ENCODE results near the gene INTS15. TPM values are rescaled to one million over a fixed set of nuclear protein-coding genes. Genes with fewer than 3 reads are reported as not detected.

The INTS15 gene
- total and polyA plus RNA-seq, 9 of the 15 experiments (the other 6 are each of a cell fraction or from before 2014, with no cell fraction given), result 0.52 to 28.9 (median 11.6) TPM

DNA sequence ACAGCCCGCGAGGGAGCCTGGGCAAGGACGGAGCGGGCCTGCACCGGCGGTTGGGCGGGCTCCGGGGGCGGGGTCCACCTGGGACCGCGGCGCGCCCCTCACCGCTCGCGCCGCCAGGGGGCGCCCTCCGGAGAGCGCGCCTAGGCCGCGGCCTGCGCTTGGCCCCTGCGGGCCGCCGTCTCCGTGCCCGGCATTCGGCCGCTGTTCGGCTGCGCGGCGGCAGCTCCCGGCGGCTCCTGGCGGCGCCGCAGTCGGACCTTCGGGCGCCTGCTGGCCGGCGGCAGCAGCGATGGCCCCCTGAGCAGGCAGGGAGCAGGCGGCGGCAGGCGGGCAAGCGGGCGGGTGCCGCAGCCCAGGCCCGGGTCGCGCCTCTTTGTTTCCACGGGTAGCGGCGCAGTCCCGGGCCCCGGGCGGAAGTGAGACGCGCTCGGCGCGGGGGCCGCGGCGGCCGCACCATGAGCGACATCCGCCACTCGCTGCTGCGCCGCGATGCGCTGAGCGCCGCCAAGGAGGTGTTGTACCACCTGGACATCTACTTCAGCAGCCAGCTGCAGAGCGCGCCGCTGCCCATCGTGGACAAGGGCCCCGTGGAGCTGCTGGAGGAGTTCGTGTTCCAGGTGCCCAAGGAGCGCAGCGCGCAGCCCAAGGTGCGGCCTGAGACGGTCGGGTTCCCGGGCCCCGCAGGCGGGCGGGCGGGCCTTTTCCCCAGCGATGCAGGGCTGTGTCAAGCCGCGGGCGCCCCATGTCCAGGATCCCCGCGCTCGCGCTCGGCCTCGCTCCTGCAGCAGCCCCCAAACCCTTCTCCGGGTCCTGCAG lies at the start of gene INTS15 (continued):
- TF ChIP-seq, protein P1, sequence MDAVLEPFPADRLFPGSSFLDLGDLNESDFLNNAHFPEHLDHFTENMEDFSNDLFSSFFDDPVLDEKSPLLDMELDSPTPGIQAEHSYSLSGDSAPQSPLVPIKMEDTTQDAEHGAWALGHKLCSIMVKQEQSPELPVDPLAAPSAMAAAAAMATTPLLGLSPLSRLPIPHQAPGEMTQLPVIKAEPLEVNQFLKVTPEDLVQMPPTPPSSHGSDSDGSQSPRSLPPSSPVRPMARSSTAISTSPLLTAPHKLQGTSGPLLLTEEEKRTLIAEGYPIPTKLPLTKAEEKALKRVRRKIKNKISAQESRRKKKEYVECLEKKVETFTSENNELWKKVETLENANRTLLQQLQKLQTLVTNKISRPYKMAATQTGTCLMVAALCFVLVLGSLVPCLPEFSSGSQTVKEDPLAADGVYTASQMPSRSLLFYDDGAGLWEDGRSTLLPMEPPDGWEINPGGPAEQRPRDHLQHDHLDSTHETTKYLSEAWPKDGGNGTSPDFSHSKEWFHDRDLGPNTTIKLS (IDR thresholded peaks at IDR 0.05; ENCODE audit: borderline replicate concordance, low read depth), result no peak
- TF ChIP-seq PHTF2 (CRISPR knock-in tag; IDR thresholded peaks at IDR 0.05), result no peak
- TF ChIP-seq GATA2 (CRISPR knock-in tag; IDR thresholded peaks at IDR 0.05), result no peak
- TF ChIP-seq CBX8 (IDR thresholded peaks at IDR 0.05; ENCODE audit: borderline replicate concordance, extremely low read depth, low read depth, low read length, poor library complexity, severe bottlenecking), result no peak
- TF ChIP-seq, protein P2, sequence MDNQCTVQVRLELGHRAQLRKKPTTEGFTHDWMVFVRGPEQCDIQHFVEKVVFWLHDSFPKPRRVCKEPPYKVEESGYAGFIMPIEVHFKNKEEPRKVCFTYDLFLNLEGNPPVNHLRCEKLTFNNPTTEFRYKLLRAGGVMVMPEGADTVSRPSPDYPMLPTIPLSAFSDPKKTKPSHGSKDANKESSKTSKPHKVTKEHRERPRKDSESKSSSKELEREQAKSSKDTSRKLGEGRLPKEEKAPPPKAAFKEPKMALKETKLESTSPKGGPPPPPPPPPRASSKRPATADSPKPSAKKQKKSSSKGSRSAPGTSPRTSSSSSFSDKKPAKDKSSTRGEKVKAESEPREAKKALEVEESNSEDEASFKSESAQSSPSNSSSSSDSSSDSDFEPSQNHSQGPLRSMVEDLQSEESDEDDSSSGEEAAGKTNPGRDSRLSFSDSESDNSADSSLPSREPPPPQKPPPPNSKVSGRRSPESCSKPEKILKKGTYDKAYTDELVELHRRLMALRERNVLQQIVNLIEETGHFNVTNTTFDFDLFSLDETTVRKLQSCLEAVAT (IDR thresholded peaks at IDR 0.05), result no peak
- TF ChIP-seq HIVEP1 (CRISPR knock-in tag; IDR thresholded peaks at IDR 0.05), result no peak
- TF ChIP-seq SMAD2 (IDR thresholded peaks at IDR 0.05; ENCODE audit: low read depth, low read length), result no peak
- TF ChIP-seq HDGF (IDR thresholded peaks at IDR 0.05), result no peak
- TF ChIP-seq, protein P3, sequence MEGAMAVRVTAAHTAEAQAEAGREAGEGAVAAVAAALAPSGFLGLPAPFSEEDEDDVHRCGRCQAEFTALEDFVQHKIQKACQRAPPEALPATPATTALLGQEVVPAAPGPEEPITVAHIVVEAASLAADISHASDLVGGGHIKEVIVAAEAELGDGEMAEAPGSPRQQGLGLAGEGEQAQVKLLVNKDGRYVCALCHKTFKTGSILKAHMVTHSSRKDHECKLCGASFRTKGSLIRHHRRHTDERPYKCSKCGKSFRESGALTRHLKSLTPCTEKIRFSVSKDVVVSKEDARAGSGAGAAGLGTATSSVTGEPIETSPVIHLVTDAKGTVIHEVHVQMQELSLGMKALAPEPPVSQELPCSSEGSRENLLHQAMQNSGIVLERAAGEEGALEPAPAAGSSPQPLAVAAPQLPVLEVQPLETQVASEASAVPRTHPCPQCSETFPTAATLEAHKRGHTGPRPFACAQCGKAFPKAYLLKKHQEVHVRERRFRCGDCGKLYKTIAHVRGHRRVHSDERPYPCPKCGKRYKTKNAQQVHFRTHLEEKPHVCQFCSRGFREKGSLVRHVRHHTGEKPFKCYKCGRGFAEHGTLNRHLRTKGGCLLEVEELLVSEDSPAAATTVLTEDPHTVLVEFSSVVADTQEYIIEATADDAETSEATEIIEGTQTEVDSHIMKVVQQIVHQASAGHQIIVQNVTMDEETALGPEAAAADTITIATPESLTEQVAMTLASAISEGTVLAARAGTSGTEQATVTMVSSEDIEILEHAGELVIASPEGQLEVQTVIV (CRISPR knock-in tag; IDR thresholded peaks at IDR 0.05; ENCODE audit: borderline replicate concordance), result no peak; the same call in 1 of the 2 replicates
- no peak for TF ChIP-seq ZNF76 (CRISPR knock-in tag; IDR thresholded peaks at IDR 0.05; ENCODE audit: borderline replicate concordance)
- TF ChIP-seq FOXJ3 (CRISPR knock-in tag; IDR thresholded peaks at IDR 0.05), result no peak
- TF ChIP-seq PML (IDR thresholded peaks at IDR 0.05; ENCODE audit: low read length), result no peak
- TF ChIP-seq HMGN3 (IDR thresholded peaks at IDR 0.05; ENCODE audit: borderline replicate concordance, extremely low read depth, insufficient read length, low read depth, low read length), result peak; percentile 88
- TF ChIP-seq, protein P4, sequence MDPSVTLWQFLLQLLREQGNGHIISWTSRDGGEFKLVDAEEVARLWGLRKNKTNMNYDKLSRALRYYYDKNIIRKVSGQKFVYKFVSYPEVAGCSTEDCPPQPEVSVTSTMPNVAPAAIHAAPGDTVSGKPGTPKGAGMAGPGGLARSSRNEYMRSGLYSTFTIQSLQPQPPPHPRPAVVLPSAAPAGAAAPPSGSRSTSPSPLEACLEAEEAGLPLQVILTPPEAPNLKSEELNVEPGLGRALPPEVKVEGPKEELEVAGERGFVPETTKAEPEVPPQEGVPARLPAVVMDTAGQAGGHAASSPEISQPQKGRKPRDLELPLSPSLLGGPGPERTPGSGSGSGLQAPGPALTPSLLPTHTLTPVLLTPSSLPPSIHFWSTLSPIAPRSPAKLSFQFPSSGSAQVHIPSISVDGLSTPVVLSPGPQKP (CRISPR knock-in tag; IDR thresholded peaks at IDR 0.05), result no peak
- TF ChIP-seq, protein P5, sequence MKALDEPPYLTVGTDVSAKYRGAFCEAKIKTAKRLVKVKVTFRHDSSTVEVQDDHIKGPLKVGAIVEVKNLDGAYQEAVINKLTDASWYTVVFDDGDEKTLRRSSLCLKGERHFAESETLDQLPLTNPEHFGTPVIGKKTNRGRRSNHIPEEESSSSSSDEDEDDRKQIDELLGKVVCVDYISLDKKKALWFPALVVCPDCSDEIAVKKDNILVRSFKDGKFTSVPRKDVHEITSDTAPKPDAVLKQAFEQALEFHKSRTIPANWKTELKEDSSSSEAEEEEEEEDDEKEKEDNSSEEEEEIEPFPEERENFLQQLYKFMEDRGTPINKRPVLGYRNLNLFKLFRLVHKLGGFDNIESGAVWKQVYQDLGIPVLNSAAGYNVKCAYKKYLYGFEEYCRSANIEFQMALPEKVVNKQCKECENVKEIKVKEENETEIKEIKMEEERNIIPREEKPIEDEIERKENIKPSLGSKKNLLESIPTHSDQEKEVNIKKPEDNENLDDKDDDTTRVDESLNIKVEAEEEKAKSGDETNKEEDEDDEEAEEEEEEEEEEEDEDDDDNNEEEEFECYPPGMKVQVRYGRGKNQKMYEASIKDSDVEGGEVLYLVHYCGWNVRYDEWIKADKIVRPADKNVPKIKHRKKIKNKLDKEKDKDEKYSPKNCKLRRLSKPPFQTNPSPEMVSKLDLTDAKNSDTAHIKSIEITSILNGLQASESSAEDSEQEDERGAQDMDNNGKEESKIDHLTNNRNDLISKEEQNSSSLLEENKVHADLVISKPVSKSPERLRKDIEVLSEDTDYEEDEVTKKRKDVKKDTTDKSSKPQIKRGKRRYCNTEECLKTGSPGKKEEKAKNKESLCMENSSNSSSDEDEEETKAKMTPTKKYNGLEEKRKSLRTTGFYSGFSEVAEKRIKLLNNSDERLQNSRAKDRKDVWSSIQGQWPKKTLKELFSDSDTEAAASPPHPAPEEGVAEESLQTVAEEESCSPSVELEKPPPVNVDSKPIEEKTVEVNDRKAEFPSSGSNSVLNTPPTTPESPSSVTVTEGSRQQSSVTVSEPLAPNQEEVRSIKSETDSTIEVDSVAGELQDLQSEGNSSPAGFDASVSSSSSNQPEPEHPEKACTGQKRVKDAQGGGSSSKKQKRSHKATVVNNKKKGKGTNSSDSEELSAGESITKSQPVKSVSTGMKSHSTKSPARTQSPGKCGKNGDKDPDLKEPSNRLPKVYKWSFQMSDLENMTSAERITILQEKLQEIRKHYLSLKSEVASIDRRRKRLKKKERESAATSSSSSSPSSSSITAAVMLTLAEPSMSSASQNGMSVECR (CRISPR knock-in tag; IDR thresholded peaks at IDR 0.05), result peak; percentile 82
- no peak for TF ChIP-seq ILF3 (IDR thresholded peaks at IDR 0.05; ENCODE audit: borderline replicate concordance)

Data from K562 (cell line).